Activated naive CD4-positive, alpha-beta T cell treated with anti-CD3 and anti-CD28 coated beads, Interleukin-2, amount 50 U/mL, for 16 hours (primary cell): ENCODE results near the gene SCAPER.

Source experiments
- DNase-seq: peaks from one replicate; pipeline ENCODE4 v3.0.0-alpha.2; 2020

The SCAPER gene, protein sequence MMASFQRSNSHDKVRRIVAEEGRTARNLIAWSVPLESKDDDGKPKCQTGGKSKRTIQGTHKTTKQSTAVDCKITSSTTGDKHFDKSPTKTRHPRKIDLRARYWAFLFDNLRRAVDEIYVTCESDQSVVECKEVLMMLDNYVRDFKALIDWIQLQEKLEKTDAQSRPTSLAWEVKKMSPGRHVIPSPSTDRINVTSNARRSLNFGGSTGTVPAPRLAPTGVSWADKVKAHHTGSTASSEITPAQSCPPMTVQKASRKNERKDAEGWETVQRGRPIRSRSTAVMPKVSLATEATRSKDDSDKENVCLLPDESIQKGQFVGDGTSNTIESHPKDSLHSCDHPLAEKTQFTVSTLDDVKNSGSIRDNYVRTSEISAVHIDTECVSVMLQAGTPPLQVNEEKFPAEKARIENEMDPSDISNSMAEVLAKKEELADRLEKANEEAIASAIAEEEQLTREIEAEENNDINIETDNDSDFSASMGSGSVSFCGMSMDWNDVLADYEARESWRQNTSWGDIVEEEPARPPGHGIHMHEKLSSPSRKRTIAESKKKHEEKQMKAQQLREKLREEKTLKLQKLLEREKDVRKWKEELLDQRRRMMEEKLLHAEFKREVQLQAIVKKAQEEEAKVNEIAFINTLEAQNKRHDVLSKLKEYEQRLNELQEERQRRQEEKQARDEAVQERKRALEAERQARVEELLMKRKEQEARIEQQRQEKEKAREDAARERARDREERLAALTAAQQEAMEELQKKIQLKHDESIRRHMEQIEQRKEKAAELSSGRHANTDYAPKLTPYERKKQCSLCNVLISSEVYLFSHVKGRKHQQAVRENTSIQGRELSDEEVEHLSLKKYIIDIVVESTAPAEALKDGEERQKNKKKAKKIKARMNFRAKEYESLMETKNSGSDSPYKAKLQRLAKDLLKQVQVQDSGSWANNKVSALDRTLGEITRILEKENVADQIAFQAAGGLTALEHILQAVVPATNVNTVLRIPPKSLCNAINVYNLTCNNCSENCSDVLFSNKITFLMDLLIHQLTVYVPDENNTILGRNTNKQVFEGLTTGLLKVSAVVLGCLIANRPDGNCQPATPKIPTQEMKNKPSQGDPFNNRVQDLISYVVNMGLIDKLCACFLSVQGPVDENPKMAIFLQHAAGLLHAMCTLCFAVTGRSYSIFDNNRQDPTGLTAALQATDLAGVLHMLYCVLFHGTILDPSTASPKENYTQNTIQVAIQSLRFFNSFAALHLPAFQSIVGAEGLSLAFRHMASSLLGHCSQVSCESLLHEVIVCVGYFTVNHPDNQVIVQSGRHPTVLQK (N-terminal part only)

DNA sequence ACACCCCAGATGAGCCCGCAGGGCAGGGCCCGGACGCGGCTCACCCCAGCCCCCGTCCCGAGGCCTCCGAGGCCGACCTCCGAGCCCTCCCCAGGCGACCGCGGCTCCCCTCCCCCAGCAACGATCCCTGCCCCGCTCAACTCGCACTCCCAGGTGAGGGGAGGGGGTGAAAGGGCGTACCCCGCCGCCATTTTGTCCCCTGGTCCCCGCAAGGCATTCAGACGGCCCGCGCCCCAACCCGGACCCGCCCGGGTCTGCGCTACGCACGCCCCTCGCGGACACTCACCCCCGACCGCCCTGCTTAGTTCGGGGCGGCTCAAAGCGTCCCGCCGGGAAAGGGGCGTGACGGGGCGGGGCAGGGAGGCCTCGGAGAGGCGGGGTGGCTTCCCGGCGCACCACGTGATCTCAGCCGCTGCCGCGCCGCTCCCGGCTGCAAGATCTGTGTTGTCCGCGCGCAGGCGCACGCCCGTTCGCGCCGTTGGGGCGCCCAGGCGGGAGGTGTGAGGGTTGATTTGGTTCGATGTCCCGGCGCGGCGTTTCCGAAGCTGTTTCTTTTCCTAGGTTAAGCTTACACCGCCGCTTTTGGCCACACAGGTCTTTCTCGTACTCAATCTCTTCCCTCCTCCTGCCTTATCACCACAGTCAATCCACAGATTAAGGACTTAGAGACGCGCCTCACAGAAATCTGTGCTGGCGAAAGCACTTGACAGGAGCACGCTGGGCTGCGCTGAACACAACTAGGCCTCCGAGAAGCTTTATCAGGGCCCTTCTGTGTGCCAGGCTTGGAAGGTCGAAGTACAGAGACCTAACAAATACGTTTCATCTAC, at the start of gene SCAPER:
SCAPER (minus strand) TSS at position 328 of the 827 bp plus-strand sequence. CDS start 21,523 bp downstream, outside the sequence.
- DNase-seq: peak; percentile 92

DNA sequence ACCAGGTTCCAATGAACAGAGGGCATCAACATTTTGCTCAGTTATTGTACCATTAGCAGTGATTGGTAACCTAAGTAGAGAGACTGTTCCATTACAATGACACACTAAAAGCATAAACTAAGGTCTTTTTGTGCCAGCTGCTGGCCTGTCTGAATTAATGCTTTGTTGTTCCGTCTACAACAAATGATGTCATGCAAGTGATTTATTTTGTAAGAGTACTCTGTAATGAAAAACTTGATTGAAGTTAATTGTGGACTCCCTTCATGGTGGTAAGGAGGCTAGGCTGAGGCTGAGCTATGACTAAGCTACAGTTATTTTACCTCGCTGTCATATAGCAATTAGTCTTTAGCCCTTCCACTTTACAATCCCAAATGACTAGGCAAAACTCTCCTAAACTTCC, 49.6 kb upstream of the SCAPER start:
- DNase-seq: no peak

DNA sequence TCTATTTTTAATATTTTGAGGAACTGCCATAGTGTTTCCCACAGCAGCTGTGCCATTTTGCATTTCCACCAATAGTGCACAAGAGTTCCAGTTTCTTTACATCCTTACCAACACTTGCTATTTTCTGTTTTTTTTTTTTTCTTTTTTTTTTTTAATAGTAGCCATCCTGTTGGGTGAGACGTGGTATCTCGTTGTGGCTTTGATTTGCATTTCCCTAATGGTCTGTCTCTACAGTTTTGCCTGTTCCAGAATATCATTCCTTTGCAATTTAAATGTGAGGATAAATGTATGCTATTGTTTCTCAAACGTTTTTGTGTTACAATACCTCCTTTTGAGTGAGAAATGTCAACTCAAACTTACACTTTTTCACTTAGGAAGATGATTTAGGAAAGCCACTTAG, 48.8 kb upstream of the SCAPER start:
- DNase-seq: no peak

DNA sequence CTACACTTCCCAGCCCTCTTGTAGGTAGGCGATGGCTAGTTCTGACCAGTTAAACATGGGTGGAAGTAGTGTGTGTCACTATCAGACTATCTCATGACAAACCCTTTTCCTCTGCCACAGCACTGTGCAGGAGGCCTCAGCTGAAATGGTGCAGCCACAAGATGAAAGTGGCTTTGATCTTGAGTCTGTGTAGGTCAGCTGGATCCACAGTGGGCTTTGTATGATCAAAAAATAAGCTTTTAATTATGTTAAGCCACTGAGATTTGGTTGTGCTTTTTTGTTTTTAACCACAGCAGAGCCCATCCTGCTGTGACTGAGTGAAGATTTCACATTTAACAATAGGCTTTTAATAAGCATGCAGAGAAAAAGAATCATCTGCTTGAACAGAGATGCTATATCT, 46.1 kb upstream of the SCAPER start:
- no peak for DNase-seq

DNA sequence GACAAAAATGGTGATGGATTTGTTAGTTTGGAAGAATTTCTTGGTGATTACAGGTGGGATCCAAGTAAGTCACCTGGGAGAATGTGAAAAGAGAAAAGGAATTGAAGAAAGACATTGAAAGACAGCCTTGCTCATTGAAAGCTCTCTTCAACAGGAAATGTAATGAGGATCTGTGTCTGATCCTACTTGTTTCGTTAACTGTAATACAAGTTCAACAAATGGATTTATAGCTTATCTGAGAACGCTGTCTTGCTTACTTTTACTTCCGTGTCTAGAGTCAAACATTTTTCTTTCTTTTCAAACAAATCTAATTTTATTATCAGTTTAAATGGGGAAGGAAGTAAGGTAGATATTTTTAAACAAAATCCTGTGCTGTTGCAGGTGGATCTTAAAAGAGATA, 42.3 kb upstream of the SCAPER start:
- DNase-seq: no peak

DNA sequence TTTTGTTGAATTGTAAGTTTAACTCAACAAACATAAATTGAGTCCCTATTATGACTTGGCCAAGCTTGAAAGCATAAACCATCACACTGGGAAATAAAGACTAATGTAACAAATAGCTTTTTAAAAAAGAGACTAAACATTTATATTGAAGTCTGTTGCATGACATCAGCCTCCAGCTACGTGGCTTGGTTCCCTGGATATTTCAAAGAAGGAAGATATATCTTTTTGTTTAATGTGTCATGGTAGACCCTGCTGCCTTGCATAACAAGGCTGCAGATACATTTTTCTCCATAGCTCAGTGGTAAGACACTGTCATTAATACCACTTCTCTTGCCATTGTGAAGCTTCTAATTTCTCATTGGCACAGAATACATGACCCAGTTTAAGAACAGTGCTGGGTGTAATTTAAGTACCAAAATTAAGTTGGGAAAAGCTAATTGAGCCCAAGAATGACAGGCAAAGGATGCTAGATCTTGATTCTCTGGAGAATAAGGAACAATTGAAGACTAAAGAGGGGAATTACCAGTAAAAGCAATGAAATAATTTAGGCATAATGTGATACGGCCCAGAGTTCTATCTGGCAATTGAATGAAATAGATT, 40.5 kb upstream of the SCAPER start:
- no peak for DNase-seq

DNA sequence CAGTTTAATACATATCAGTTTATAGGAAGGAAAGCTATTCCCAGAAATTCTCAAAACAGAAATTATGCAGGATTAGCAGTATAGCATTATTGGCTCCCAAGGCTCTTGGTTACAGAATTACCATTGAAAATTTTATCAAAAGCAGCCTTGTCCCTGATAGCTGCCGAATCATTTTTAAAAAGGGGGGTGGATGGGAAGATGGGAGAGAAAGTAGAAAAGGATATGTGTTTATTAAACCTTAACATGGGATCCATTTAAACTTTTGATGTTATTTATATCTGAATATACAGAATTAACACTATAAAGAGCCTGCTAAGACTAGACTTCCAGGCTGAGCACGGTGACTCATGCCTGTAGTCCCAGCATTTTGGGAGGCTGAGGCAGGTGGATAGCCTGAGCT, 37.2 kb upstream of the SCAPER start:
- DNase-seq: no peak

DNA sequence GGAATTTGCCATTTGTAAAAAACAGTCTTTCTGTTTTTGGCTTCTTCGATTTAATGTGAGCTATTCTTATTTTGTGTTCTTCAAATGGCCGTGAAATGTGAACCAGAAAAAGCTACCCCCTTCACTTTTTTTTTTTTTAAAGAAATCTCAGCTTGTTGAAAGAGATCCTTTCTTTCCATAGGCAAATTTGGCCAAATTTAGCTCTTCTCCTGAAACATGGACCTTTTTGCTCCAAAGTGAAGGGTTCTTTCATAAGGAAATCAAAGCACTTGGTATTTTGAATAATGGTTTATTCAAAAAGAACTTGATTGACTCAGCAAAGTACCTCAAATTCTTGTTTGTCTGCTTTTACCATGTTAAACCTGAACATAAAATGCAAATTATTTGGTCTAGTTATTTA, 36.5 kb upstream of the SCAPER start:
- no peak for DNase-seq

DNA sequence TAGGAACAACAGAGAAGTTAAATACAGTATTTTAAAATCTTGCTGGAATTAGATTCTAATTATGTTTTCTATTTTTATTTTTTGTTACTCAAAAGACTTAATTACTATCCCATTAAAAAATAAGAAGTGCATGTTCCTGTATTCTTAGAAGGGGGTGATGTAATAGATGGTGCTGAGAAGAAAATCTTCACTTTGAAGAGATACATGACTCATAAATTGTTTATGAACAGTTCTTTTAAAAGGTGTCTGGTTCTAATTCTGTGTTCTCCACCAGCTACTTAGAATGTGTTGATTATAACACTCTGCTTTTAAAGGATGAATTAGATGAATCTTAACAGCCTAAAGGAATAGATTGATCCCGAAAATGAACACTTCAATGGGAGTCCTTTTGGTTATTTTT, 34.6 kb upstream of the SCAPER start:
- no peak for DNase-seq

DNA sequence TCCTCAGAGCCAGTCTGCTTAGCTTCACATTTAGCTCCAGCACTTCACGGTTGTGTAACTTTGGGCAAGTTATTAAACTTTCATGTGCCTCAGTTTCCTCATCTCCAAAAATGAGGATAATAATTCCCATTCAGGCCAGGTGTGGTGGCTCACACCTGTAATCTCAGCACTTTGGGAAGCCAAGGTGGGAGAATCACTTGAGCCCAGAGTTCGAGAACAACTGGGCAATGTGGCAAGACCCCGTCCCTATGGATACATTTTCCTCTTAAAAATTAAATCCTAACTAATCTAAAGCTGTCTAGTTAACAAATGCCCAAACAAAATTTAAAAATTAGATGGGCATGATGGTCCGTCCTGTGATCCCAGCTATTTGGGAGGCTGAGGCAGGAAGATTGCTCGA, 33.6 kb upstream of the SCAPER start:
- DNase-seq: no peak

DNA sequence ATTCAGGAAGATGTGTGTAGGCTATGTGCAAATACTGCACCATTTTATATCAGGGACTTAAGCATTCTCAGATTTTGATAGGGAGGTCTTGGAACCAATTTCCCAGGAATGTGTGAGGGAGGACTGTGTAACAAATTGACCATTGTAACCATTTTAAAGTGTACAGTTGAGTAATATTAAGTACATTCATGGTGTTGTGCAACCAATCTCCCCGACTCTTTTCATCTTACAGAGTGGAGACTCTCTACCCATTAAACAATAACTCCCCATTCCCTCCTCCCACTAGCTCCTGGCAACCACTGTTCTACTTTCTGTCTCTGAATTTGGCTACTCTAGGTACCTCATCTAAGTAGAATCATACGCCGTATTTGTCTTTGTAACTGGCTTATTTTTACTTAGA, 31.5 kb upstream of the SCAPER start:
- no peak for DNase-seq

DNA sequence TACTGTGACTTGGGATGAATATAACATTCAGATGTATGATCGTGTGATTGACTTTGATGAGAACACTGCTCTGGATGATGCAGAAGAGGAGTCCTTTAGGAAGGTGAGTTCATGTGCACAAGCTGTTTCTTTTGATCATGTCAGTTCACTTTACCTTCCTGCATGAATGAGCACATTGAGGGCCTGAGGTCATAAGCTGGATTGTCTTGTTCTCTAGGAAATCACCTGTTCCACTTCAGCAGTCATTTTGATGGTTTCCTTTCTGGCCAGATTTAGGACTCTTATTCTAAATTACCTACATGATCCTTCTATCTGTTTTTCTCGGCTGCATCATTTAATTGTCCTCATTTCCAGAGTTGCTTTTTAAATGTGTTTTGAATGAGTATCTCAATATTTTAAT, 30.5 kb upstream of the SCAPER start:
- no peak for DNase-seq

DNA sequence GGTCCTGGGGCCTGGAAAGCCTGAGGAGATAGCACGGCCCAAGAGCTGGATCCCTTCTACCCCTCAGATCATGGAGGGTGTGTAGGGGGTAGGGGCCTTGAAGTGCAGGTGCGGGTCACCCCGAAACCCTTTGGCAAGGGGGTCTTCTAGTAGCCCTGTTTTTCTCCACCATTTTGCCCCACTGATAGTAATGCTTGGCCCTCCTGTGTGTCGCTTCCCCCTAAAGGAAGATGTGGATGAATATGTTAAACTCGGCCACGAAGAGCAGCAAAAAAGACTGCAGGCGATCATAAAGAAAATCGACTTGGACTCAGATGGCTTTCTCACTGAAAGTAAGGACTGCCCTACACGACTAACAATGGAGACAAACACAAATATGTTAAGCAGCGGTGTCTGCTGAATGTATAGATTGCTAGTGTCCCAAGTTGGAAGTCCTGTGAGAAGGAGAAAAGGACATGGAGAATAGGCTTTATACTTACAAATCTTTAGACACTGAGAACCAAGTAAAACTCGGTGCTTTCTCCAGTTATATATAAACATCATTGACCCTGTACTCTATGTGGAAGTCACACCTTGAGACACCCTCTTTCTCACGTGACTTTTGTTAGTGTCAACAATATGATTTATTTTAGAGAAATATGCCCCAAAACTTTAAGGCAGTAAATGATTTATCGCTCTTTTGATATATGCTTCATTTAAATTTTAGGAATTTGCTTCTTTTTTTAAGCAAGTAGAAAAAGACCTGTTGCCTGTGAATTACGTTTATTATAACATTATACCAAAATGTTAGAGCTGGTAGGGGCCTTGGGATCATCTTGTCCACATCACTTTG, 27.2 kb upstream of the SCAPER start:
- no peak for DNase-seq

DNA sequence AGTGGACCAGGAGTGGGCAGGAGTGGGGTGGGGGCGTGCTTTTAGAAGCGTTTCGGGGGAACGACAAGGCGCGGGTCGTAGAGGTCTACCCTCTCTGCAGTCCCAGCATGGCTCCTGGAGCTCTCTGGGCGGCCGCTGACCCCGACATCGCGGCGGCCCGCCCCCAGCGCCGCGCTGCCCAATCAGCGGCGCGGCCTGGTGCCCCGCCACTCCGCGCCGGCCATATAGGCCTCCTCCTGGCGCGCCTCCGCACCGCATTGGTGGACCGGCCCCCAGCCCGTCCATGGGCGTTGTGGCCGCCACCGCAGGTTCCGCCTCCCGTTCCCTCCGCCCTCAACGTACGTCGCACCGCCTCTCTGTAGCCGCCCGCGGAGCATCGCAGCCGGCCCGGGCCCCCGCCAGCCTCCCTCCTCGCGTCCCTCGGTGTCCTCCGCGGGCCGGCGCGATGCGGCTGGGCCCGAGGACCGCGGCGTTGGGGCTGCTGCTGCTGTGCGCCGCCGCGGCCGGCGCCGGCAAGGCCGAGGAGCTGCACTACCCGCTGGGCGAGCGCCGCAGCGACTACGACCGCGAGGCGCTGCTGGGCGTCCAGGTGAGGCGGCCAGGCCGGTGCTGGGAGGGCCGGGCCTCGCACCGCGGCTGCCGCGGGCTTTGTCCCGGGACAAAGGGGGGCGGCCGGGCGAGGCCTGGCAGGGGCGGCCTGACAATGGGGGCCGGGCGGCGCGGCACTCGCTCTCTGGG, 26.4 kb upstream of the SCAPER start, which contains the start of gene RCN2:
RCN2 (plus strand) TSS at position 353 of the 738 bp plus-strand sequence; CDS start at position 446, 93 bp downstream.
- DNase-seq: peak; percentile 92

DNA sequence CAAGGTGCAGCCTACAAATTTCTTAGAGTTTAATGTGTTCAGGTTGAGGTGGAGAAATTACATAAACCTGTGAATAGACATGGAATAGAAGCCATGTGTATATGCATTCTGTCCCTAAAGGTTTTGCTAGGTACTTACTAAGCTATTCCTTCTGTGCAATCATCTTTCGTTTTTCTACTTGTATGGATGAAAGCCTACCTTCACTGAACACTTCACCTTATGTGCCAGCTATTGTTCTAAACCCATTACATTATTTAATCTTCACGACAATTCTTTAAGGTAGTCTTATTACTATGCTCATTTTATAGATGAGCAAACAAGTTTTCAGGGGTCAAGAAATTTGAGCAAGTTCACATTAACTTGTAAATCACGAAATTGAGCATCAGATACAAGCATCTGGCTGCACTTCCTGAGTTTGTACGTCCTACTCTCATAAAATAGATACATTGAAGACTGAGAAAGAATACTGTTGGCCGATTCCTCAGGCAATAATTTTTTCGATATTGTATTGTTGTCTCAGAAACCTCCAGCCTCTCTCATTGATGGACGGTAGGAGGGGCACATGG, 25.8 kb upstream of the SCAPER start:
- no peak for DNase-seq

DNA sequence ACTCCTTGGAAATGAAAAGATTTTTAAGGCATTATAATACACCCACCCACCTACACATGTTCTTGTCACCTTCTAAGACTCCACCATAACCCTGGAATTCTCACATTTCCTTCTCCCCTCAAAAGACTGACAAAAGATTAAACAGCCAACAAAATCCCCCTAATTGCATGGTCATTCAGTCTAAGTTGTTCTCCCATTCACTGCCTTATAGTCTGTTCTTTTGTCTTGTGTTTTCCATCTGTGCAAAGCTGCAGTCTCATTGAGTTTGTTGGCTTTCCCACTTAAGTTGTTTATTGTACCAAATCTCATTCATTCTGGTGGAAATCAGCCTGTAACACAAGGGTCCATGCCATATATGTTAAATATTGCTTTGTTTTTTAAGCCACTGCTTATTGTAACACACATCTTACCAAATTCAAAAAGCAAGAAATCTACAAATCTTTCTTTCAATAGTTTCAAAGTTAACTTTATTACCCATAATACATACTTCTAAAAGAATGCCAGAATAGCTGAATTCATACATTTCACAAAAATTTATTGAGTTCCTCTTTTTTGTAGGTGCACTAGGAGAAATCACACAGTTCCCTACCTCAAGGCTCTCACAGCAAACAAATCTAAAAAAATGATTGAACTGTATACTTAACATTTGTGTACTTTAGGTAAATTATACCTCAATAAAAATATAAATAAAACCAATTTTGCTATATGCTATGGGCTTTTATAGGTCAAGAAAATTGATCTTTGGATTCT, 24.0 kb upstream of the SCAPER start:
- DNase-seq: no peak

DNA sequence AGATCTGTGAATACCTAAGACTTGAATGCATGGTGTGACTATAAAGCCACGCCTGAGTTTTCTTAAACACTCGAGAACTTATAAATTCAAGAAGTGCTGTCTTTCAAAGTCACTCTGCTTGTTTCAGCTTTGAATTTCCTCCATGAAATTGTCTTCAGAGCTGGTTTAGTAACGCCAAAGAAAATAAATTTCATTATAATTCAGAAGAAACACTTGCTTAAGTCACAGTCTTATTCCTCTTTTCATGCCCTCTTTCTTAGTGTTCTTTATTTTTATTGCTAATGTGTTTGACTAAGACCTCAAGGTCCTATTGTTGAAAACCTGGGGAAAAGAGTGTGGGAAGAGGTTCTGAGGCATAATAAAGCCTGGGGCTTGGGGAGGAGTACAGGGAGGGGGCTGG, 23.1 kb upstream of the SCAPER start:
- no peak for DNase-seq

DNA sequence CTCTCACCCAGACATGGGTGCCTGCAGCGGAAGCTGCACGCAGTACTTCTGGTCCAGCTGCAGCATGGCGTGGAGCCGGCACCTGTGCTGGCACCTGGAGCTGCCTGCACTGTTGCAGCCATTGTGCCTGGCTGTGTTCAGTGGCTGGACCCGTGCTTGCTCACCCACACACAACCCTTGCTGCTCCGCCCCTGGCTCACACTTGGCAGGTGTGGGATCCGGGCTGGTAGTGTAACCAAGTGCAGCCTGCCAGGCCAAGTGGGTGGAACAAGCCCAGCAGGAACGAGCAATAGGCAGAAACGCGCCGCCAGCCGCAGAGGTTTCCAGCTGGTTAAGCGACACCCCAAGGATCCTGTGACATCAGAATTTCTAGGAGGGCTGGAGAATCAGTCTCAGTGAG, 11.2 kb upstream of the SCAPER start:
- no peak for DNase-seq

DNA sequence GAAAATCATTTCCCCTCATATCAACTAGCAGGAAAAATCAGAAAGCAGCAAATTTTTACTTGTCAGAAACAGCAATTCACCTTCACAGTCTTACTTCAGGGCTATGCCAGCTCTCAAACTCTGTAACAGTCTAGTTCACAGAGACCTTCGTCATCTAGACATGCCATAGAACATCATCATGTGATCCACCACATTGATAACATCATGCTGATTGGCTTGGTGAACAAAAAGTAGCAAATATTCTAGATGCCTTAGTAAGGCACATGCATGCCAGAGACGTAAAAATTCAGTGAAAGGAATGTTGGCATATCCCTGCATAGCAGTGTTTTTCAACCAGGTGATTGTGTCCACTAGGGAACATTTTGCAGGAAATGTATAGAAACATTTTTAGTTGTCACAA, 8.6 kb upstream of the SCAPER start:
- DNase-seq: no peak
